Measurements from ENCODE around the gene PON2.
"Not testable (repeated sequence)": the region's sequence is repeated elsewhere in the genome, so short reads cannot be mapped to it uniquely, and the experiment has no call there.

DNA sequence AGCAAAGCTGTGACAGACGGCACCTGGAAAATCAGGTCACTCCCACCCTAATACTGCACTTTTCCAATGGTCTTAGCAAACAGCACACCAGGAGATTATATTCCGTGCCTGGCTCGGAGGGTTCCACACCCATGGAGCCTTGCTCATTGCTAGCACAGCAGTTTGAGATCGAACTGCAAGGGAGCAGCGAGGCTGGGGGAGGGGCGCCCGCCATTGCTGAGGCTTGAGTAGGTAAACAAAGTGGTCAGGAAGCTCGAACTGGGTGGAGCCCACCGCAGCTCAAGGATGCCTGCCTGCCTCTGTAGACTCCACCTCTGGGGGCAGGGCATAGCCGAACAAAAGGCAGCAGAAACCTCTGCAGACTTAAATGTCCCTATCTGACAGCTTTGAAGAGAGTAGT is 55.4 kb downstream of the PON2 start:
- TF ChIP-seq, protein P1, sequence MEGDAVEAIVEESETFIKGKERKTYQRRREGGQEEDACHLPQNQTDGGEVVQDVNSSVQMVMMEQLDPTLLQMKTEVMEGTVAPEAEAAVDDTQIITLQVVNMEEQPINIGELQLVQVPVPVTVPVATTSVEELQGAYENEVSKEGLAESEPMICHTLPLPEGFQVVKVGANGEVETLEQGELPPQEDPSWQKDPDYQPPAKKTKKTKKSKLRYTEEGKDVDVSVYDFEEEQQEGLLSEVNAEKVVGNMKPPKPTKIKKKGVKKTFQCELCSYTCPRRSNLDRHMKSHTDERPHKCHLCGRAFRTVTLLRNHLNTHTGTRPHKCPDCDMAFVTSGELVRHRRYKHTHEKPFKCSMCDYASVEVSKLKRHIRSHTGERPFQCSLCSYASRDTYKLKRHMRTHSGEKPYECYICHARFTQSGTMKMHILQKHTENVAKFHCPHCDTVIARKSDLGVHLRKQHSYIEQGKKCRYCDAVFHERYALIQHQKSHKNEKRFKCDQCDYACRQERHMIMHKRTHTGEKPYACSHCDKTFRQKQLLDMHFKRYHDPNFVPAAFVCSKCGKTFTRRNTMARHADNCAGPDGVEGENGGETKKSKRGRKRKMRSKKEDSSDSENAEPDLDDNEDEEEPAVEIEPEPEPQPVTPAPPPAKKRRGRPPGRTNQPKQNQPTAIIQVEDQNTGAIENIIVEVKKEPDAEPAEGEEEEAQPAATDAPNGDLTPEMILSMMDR (conservative IDR thresholded peaks at IDR 0.05 in 1 of 2, IDR thresholded peaks at IDR 0.05 in 1 of 2; ENCODE audit: low read depth in 1 of 2, low read length in 2 of 2), result not testable (repeated sequence)
- not testable (repeated sequence) for TF ChIP-seq EZH2 (IDR thresholded peaks at IDR 0.05; ENCODE audit: low read length, missing control alignments)
